HepG2 (cell line): ENCODE data around the gene PCDHGA1.

ENCODE experiments used
- ATF3 ChIP-seq: sonication (generic); formaldehyde crosslinking; IDR thresholded peaks from 2 replicates; pipeline ENCODE4 v1.4.0; 2020; ENCODE audit warnings: missing genetic modification reagents
- CHCHD3 ChIP-seq: sonication (generic); formaldehyde crosslinking; IDR thresholded peaks from 2 replicates; pipeline ENCODE4 v1.8.0; 2022; ENCODE audit warnings: mild to moderate bottlenecking, missing genetic modification reagents, moderate library complexity
- FOSL2 ChIP-seq: sonication (generic); formaldehyde crosslinking; IDR thresholded peaks from 2 replicates; pipeline ENCODE4 v1.4.0; 2020; ENCODE audit warnings: missing genetic modification reagents
- IKZF1 ChIP-seq: fragments of 450-650 bp; IDR thresholded peaks from 2 replicates; pipeline ENCODE4 v1.7.1; 2016
- SAFB2 ChIP-seq: sonication (generic); formaldehyde crosslinking; IDR thresholded peaks from 2 replicates; pipeline ENCODE4 v1.5.1; 2020; ENCODE audit warnings: missing genetic modification reagents, low read depth, mild to moderate bottlenecking, borderline replicate concordance
- TF ChIP-seq, protein P1 (sequence below): sonication (generic); formaldehyde crosslinking; IDR thresholded peaks from 2 replicates; pipeline ENCODE4 v1.4.0; 2020; ENCODE audit warnings: mild to moderate bottlenecking, low read depth, missing genetic modification reagents

DNA sequence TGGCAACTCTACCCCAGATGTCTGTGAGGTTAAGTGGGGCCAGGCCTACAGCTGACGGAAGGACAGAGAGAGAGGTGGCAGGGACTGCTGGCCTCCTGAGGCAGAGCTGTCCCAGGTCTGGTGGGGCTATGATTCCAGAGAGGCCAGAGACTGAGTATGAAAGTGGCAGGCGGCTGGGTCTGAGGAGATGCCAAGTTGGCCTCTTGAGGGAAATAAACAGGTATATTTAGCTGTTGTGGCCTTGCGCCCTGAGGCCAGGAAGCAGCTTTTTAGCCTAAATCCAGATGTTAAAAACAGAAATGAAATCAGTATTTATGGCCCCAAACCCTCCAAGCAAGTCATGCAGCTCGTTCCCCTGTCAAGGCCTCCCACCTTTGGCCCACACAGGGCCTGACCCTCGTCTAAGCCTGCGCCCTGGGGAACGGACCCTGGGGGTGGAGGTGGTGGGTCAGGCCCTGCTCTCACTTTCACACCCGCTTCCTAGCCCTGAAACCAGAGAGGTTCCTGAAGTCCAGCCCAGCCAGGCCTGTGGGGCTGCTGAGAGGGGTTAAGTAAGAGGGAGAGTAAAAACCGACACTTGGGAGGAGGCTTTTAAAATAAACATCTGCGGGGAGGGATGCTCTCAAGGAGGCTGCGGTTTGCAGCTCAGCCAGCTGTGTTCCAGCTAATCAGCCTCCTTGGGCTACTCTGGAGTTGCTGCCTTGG is 177.2 kb downstream of the PCDHGA1 start:
- TF ChIP-seq IKZF1 (no peak), FOSL2 (CRISPR knock-in tag) (no peak), SAFB2 (CRISPR knock-in tag) (no peak), CHCHD3 (CRISPR knock-in tag) (no peak), ATF3 (CRISPR knock-in tag) (no peak)
- TF ChIP-seq, protein P1, sequence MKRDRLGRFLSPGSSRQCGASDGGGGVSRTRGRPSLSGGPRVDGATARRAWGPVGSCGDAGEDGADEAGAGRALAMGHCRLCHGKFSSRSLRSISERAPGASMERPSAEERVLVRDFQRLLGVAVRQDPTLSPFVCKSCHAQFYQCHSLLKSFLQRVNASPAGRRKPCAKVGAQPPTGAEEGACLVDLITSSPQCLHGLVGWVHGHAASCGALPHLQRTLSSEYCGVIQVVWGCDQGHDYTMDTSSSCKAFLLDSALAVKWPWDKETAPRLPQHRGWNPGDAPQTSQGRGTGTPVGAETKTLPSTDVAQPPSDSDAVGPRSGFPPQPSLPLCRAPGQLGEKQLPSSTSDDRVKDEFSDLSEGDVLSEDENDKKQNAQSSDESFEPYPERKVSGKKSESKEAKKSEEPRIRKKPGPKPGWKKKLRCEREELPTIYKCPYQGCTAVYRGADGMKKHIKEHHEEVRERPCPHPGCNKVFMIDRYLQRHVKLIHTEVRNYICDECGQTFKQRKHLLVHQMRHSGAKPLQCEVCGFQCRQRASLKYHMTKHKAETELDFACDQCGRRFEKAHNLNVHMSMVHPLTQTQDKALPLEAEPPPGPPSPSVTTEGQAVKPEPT, result no peak
